Erythroblast (primary cell): ENCODE measurements around the gene SBDS.

Experiments used
- GATA1 ChIP-seq: IDR thresholded peaks from 2 replicates; pipeline ENCODE4 v1.6.1; 2011; ENCODE audit warnings: low read depth, mild to moderate bottlenecking, control low read depth, low read length, moderate library complexity
- POLR2A ChIP-seq: IDR thresholded peaks from 2 replicates; pipeline ENCODE4 v1.6.1; 2011; ENCODE audit warnings: mild to moderate bottlenecking, low read length

- TF ChIP-seq POLR2A (no peak), GATA1 (no peak)
Observed at GRCh38 chr7:66960192-66960591, 35.2 kb downstream of the SBDS start.
